ENCODE data around the gene MTA1. TPM values are rescaled to one million over a fixed set of nuclear protein-coding genes. Genes with fewer than 3 reads are reported as not detected.

MTA1 gene
- total RNA-seq, 3 donors from 2014 or later (not counting 1 experiment from before 2014, with no cell fraction given): 104 to 125 (median 112) TPM

GRCh38 chr14:105466531-105467248, 47.1 kb downstream of the MTA1 start:
- Histone ChIP-seq H3K27me3 (ENCODE audit: control insufficient read depth, insufficient read depth, low read length) (no peaks in the 10 kb centered on the region), H3K4me3 (ENCODE audit: low read length) (no peak overlapping the region), H3K27ac (ENCODE audit: low read length) (no peak overlapping the region), H3K36me3 (ENCODE audit: control insufficient read depth, insufficient read depth, low read length) (peaks cover 25% of the 10 kb centered on the region), H3K4me1 (ENCODE audit: control insufficient read depth, insufficient read depth, low read length) (no peaks in the 10 kb centered on the region), H3K9me3 (ENCODE audit: control insufficient read depth, insufficient read depth, low read length) (no peaks in the 10 kb centered on the region)
- Mint-ChIP-seq H3K27ac (no peak overlapping the region), H3K9me3 (no peaks in the 10 kb centered on the region), H3K4me3 (no peak overlapping the region), H3K36me3 (no peaks in the 10 kb centered on the region), H3K4me1 (no peaks in the 10 kb centered on the region), H3K27me3 (ENCODE audit: low read depth in 2 of 2) (no peaks in the 10 kb centered on the region)
- intact Hi-C loops (cut with micrococcal nuclease): no loop called here
- 95% methylated on average over 53 of the region's 53 CpGs for WGBS (ENCODE audit: insufficient coverage)
- DNase-seq (no peak), ATAC-seq (no peak)
- TF ChIP-seq CTCF (IDR thresholded peaks at IDR 0.05): no peak

- TF ChIP-seq CTCF (IDR thresholded peaks at IDR 0.05): no peak
- Mint-ChIP-seq H3K27ac (no peak overlapping the region), H3K9me3 (no peaks in the 10 kb centered on the region), H3K4me1 (no peaks in the 10 kb centered on the region), H3K4me3 (no peak overlapping the region), H3K27me3 (ENCODE audit: low read depth in 2 of 2) (no peaks in the 10 kb centered on the region), H3K36me3 (no peaks in the 10 kb centered on the region)
- 95% methylated on average over 20 of the region's 20 CpGs for WGBS (ENCODE audit: insufficient coverage)
- no peak for ATAC-seq
- intact Hi-C loops (cut with micrococcal nuclease): no loop called here
- no peak for DNase-seq
- Histone ChIP-seq H3K27me3 (ENCODE audit: control insufficient read depth, insufficient read depth, low read length) (no peaks in the 10 kb centered on the region), H3K9me3 (ENCODE audit: control insufficient read depth, insufficient read depth, low read length) (no peaks in the 10 kb centered on the region), H3K4me1 (ENCODE audit: control insufficient read depth, insufficient read depth, low read length) (no peaks in the 10 kb centered on the region), H3K27ac (ENCODE audit: low read length) (no peak overlapping the region), H3K4me3 (ENCODE audit: low read length) (no peak overlapping the region), H3K36me3 (ENCODE audit: control insufficient read depth, insufficient read depth, low read length) (peaks cover 24% of the 10 kb centered on the region)
Measured at GRCh38 chr14:105467249-105467941, 47.8 kb downstream of the MTA1 start.

GRCh38 chr14:105467942-105468471, 48.4 kb downstream of the MTA1 start:
- Mint-ChIP-seq H3K27me3 (ENCODE audit: low read depth in 2 of 2) (no peaks in the 10 kb centered on the region), H3K4me3 (no peak overlapping the region), H3K9me3 (no peaks in the 10 kb centered on the region), H3K36me3 (no peaks in the 10 kb centered on the region), H3K4me1 (no peaks in the 10 kb centered on the region), H3K27ac (no peak overlapping the region)
- H3K9me3 ChIP-seq (ENCODE audit: control insufficient read depth, insufficient read depth, low read length): no peaks in the 10 kb centered on the region
- 94% methylated on average over 22 of the region's 22 CpGs for WGBS (ENCODE audit: insufficient coverage)
- no peaks in the 10 kb centered on the region for H3K27me3 ChIP-seq (ENCODE audit: control insufficient read depth, insufficient read depth, low read length)
- peaks cover 22% of the 10 kb centered on the region for H3K36me3 ChIP-seq (ENCODE audit: control insufficient read depth, insufficient read depth, low read length)
- no peak for TF ChIP-seq CTCF (IDR thresholded peaks at IDR 0.05)
- no peaks in the 10 kb centered on the region for H3K4me1 ChIP-seq (ENCODE audit: control insufficient read depth, insufficient read depth, low read length)
- ATAC-seq: no peak
- no peak for DNase-seq
- H3K4me3 ChIP-seq (ENCODE audit: low read length): no peak overlapping the region
- no peak overlapping the region for H3K27ac ChIP-seq (ENCODE audit: low read length)
- intact Hi-C loops (cut with micrococcal nuclease): no loop called here

Measured in natural killer cell (primary cell).